GM19238 (cell line): ENCODE results near the gene KLHL29.

Experiments
- DNase-seq: peaks from one replicate; pipeline ENCODE4 v3.0.0; 2011; ENCODE audit warnings: low spot score; ENCODE audit not compliant: insufficient read length

KLHL29 gene

GRCh38 chr2:23491591-23492336, 106.8 kb downstream of the KLHL29 start:
- DNase-seq = no peak

GRCh38 chr2:23492337-23492675, 107.3 kb downstream of the KLHL29 start:
- DNase-seq = no peak

DNA sequence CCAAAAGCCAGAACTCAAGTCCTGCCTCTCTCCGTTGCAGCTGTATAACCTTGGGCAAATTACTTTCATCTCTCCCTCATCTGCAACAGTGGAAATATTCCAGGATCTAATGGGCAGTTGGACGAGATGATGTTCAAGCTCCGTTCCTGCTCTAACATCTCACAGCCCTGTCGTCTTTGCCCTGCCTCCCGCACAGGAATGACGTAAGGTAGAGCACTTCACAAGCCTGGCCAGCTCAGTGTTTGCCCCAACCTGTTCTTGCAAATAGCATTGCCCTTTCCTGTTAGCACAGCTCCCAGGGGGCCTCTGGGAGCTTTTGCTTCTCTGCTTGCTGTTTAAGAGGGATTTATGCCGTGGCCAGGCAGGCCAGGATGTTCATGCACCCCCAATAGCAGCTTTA, 107.9 kb downstream of the KLHL29 start:
- DNase-seq = no peak

DNA sequence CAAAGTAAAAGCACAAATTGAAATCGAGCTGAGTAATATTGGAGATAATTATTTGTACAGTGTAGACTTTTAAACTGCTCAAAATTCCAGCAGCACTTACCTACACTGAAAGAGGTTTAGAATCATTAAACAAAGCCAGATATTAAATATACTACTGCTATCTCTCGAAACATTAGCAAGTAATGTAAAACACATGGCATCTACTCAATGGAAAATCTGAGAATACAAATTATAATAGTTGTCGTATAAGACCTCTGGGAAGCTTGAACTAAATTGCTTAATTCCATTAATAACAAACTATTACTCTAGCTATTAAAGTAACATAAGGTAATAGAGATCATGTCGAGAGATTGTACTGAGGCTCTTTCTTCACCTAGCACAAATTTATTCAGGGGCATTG, 108.9 kb downstream of the KLHL29 start:
- no peak for DNase-seq

DNA sequence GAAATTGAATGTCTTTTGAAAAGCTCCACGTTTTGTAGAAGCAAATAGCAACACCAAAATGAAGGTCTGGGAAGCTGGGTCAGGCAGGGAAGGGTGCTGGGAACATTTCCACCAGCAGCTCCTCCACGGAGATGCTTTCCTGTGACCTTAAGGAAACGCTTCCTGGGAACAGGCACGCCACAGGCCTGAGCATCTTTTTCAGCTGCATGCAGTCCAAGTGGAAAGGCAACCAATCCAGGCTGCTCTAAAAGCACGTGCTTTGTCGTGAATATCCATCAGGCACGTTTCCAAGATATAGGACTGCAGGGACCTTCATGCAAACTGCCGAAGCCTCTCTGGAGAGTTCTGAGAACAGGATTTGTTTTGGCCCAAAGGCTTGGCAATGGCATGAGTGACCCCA, 109.3 kb downstream of the KLHL29 start:
- DNase-seq = no peak

DNA sequence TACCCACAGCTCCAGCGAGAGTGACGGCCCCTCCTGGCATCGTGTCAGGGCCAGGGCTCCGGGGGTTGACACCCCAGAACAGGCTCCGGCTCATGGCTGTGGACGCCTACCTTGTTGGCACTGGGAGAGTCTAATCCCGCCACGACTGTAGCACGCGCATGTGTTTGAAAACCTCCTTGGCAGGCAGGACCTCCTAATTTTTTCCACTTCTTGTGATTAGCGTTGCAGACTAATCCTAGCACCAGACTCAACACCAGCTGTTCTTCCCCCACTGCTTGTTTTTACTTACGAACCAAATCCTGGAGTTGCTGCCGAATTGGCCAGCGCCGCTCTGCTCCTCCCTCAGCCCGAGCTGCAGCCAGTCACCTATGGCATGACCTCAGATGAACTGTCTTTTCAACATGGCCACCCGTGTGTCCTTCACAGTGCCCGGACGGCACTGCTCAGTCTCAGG, 110.7 kb downstream of the KLHL29 start:
- DNase-seq = no peak

- DNase-seq = no peak
These were observed 111.5 kb downstream of the KLHL29 start for GRCh38 chr2:23496456-23496855.

- DNase-seq = no peak
These were observed 112.1 kb downstream of the KLHL29 start for GRCh38 chr2:23497063-23497462.

DNA sequence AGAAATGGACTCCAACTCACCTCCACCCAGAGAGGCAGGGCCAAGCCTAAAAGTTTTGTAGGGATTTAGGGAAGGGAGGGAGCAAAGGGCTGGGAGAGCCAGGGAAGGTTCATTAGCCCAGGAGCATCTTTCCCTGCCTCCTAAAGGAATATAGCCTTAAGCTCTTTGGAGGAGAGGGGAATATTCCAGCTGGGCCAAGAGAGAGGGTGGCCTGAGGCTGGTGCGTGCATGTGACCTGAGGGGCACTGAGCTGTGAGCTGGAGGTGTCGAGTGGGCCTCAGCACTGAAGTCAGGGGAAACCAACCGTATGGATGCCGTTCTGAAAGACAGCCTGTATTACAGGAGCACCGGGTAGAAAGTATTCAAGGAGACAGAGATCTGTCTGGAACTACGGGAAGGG, 112.6 kb downstream of the KLHL29 start:
- DNase-seq = no peak

GRCh38 chr2:23498943-23499342, 114.0 kb downstream of the KLHL29 start:
- no peak for DNase-seq

- DNase-seq = no peak
These were observed 114.5 kb downstream of the KLHL29 start for GRCh38 chr2:23499439-23499838.

GRCh38 chr2:23500836-23501235, 115.9 kb downstream of the KLHL29 start:
- DNase-seq = no peak

DNA sequence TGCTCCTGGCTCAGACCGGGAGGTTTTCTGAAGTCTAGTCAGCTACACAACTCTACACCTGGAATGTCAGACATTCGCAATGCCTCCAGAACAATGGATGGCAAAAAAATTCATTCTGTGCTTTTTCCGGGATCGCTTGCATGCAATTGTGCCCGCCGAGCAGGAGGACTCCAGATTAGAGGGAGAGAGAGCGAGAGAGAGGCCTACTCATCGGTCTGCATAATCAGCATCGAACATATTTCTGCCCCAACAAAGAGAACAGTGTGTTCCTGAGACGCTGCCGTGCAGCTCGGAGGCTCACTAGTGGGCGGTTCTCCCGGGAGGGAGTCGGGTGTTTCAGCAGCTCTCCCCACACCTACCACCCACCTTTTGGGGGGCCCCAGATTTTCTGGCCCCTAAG, 117.1 kb downstream of the KLHL29 start:
- no peak for DNase-seq

- no peak for DNase-seq
These were observed 118.1 kb downstream of the KLHL29 start for GRCh38 chr2:23503097-23503496.

GRCh38 chr2:23503682-23504081, 118.7 kb downstream of the KLHL29 start:
- DNase-seq = no peak

- DNase-seq = no peak
These were observed 119.6 kb downstream of the KLHL29 start for GRCh38 chr2:23504591-23504990.

- DNase-seq = no peak
These were observed 120.4 kb downstream of the KLHL29 start for GRCh38 chr2:23505218-23505983.

DNA sequence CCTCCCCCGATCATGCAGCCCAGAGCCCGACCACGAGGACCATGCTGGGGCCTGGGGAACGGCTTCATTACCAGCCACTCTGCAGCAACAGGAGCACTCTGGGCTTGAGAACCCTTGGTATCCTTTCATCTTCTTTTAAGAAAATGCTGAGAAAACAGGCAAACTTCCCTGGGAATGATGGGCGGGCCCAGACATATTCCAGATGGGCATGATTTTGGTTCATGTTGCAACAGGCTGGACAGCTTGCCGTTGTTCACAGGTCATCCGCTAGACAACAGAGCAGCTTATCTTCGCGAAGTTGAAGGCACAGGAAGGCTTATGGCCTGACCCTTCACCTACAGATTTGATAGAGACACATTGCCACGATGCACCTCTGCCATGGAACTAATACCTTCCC, 121.0 kb downstream of the KLHL29 start:
- no peak for DNase-seq

GRCh38 chr2:23506531-23507266, 121.7 kb downstream of the KLHL29 start:
- no peak for DNase-seq

DNA sequence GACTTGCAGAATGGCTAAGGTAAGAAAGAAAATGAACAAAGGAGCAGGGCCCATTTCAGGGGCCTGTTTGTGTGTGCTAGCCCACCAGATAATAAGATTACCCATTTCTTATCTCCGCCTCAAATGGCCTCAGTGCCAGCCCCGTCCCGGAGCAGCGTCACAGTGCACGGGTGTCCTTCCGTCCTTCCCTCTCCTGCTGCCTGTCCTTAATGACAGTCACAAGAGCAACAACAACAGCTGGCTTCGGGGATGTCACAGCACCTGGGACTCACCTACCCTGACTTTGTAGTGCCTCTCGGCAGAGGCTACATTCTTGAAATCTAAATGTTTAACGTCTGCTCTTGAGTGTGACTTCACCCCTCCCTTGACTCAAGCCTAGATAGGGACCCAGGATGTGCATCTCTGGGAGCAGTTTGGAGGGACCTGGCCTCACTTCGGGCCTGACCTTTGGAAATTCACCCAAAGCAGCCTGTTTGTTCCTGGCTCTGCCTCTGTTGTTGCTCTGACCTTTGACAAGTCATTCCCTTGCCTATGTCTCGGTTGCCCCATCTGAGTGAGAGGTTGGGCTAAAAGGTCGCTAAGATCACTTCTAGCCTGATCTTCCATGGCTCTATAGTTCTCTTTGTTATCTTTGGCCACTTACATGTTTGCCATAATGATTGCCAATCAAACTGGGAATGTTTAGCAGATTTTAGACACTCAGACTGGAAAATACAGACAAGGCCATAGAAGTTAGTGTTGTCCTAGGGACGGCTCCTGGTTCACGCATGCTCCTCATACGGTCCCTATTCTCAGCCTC, 122.5 kb downstream of the KLHL29 start:
- DNase-seq = no peak

- no peak for DNase-seq
These were observed 123.0 kb downstream of the KLHL29 start for GRCh38 chr2:23508066-23508390.

DNA sequence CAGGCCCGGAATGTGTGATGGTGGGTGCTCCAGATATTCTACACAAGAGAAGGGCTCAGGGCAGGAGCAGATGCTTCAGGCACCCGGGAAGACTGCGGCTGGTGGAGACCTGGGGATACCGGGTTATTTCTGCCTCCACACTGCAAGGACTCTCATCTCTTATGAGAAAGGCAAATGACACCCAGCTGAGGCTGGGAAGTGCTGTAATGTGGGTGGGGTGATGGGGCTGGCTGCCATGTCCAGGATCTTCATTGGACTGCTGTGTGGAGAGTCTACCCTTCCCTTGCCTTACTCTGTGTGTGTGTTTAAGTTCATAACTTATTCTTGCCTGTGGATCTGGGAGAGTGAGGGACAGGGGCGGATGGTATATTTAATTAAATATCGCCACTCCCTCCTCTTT, 124.1 kb downstream of the KLHL29 start:
- DNase-seq = no peak
